ENCODE measurements around the gene CAGE1.

CAGE1 gene

GRCh38 chr6:7290079-7290478 is 99.5 kb downstream of the CAGE1 start:
- DNase-seq (ENCODE audit: low spot score), result no peak
- no peak overlapping the region for H3K23ac ChIP-seq (ENCODE audit: low read depth, low read length, poor library complexity)
- H2AFZ ChIP-seq (ENCODE audit: low read length), result no peak overlapping the region
- H3K4me3 ChIP-seq (ENCODE audit: low read length in 2 of 2), result no peak overlapping the region
- H4K91ac ChIP-seq (ENCODE audit: low read depth, low read length, poor library complexity), result no peak overlapping the region
- H3K4me1 ChIP-seq (ENCODE audit: control insufficient read depth in 2 of 2, insufficient read depth in 1 of 2, low read depth in 1 of 2, low read length in 2 of 2), result no peaks in the 10 kb centered on the region
- no peaks in the 10 kb centered on the region for H3K9me3 ChIP-seq (replicated peaks in 1 of 2; ENCODE audit: control insufficient read depth in 2 of 2, insufficient read depth in 1 of 2, low read depth in 1 of 2, low read length in 2 of 2)
- H3K4me2 ChIP-seq (ENCODE audit: insufficient read depth, low read length, poor library complexity, severe bottlenecking), result no peak overlapping the region
- H3K18ac ChIP-seq (ENCODE audit: low read length), result no peak overlapping the region
- H3K14ac ChIP-seq (ENCODE audit: low read length), result no peak overlapping the region
- WGBS, 2 donors (ENCODE audit: extremely low coverage in 2 of 2, insufficient read length in 2 of 2, insufficient replicate concordance in 1 of 2), result no CpG with 5 or more reads among the region's 1 CpG
- H2BK5ac ChIP-seq (ENCODE audit: low read length), result no peak overlapping the region
- no peak overlapping the region for H3K4ac ChIP-seq (ENCODE audit: low read length)
- no peaks in the 10 kb centered on the region for H3K79me1 ChIP-seq (ENCODE audit: low read depth, low read length)
- H2BK120ac ChIP-seq (ENCODE audit: low read depth, low read length), result no peak overlapping the region
- peaks cover 12 to 97% of the 10 kb centered on the region in 2 donors for H3K36me3 ChIP-seq (replicated peaks in 1 of 2; ENCODE audit: control insufficient read depth in 2 of 2, insufficient read depth in 2 of 2, low read length in 2 of 2)
- H2BK15ac ChIP-seq (ENCODE audit: low read length), result no peak overlapping the region
- no peaks in the 10 kb centered on the region for H3K27me3 ChIP-seq (ENCODE audit: control insufficient read depth in 3 of 3, insufficient read depth in 3 of 3, low read depth in 1 of 3, low read length in 3 of 3)
- H4K8ac ChIP-seq (ENCODE audit: low read depth, low read length), result no peak overlapping the region
- no peak overlapping the region for H2AK5ac ChIP-seq (ENCODE audit: low read depth, low read length)
- H2BK12ac ChIP-seq (ENCODE audit: low read length), result no peak overlapping the region
- H3K9ac ChIP-seq (ENCODE audit: low read depth, low read length, poor library complexity), result no peak overlapping the region
- H3K27ac ChIP-seq (replicated peaks; ENCODE audit: low read length), result no peak overlapping the region

DNA sequence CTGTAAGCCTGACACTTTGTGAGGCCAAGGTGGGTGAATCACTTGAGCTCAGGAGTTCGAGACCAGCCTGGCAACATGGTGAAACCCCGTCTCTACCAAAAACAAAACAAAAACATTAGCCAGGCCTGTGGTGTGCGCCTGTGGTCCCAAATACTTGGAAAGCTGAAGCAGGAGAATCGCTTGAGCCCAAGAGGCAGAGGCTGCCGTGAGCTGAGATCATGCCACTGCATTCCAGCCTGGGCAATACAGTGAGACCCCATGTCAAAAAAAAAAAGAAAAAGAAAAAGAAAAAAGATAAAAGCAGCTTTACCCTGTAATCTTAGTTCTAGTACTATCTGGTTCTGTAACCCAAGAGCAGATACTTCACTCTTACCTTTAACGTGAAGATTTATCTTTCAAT is 104.1 kb downstream of the CAGE1 start:
- no peak overlapping the region for H3K4me3 ChIP-seq (ENCODE audit: low read length in 2 of 2)
- no peak overlapping the region for H3K14ac ChIP-seq (ENCODE audit: low read length)

GRCh38 chr6:7283676-7284075 is 105.9 kb downstream of the CAGE1 start:
- Histone ChIP-seq H3K4me3 (ENCODE audit: low read length in 2 of 2) (no peak overlapping the region), H3K9ac (ENCODE audit: low read depth, low read length, poor library complexity) (no peak overlapping the region), H4K91ac (ENCODE audit: low read depth, low read length, poor library complexity) (no peak overlapping the region), H2AK5ac (ENCODE audit: low read depth, low read length) (no peak overlapping the region), H3K9me3 (replicated peaks in 1 of 2; ENCODE audit: control insufficient read depth in 2 of 2, insufficient read depth in 1 of 2, low read depth in 1 of 2, low read length in 2 of 2) (no peaks in the 10 kb centered on the region), H3K4me2 (ENCODE audit: insufficient read depth, low read length, poor library complexity, severe bottlenecking) (no peak overlapping the region), H3K27me3 (ENCODE audit: control insufficient read depth in 3 of 3, insufficient read depth in 3 of 3, low read depth in 1 of 3, low read length in 3 of 3) (no peaks in the 10 kb centered on the region), H2AFZ (ENCODE audit: low read length) (no peak overlapping the region), H2BK5ac (ENCODE audit: low read length) (no peak overlapping the region), H3K4me1 (ENCODE audit: control insufficient read depth in 2 of 2, insufficient read depth in 1 of 2, low read depth in 1 of 2, low read length in 2 of 2) (peaks cover 0 to under 1% of the 10 kb centered on the region in 2 donors), H2BK120ac (ENCODE audit: low read depth, low read length) (no peak overlapping the region), H3K14ac (ENCODE audit: low read length) (no peak overlapping the region), H3K4ac (ENCODE audit: low read length) (no peak overlapping the region), H3K79me1 (ENCODE audit: low read depth, low read length) (no peaks in the 10 kb centered on the region), H3K36me3 (replicated peaks in 1 of 2; ENCODE audit: control insufficient read depth in 2 of 2, insufficient read depth in 2 of 2, low read length in 2 of 2) (peaks cover 4 to 44% of the 10 kb centered on the region in 2 donors), H3K23ac (ENCODE audit: low read depth, low read length, poor library complexity) (no peak overlapping the region), H3K18ac (ENCODE audit: low read length) (no peak overlapping the region), H4K8ac (ENCODE audit: low read depth, low read length) (no peak overlapping the region), H3K27ac (replicated peaks; ENCODE audit: low read length) (no peak overlapping the region), H2BK15ac (ENCODE audit: low read length) (no peak overlapping the region), H2BK12ac (ENCODE audit: low read length) (no peak overlapping the region)
- no peak for DNase-seq (ENCODE audit: low spot score)
- WGBS, 2 donors (ENCODE audit: extremely low coverage in 2 of 2, insufficient read length in 2 of 2, insufficient replicate concordance in 1 of 2), result no CpG with 5 or more reads among the region's 2 CpGs

More for the DNA sequence above, 104.1 kb downstream of the CAGE1 start:
- H3K23ac ChIP-seq (ENCODE audit: low read depth, low read length, poor library complexity), result no peak overlapping the region
- no peak overlapping the region for H2AFZ ChIP-seq (ENCODE audit: low read length)
- H3K4me1 ChIP-seq (ENCODE audit: control insufficient read depth in 2 of 2, insufficient read depth in 1 of 2, low read depth in 1 of 2, low read length in 2 of 2), result no peaks in the 10 kb centered on the region
- no CpG with 5 or more reads among the region's 6 CpGs for WGBS, 2 donors (ENCODE audit: extremely low coverage in 2 of 2, insufficient read length in 2 of 2, insufficient replicate concordance in 1 of 2)
- H2BK120ac ChIP-seq (ENCODE audit: low read depth, low read length), result no peak overlapping the region
- no peak overlapping the region for H4K91ac ChIP-seq (ENCODE audit: low read depth, low read length, poor library complexity)
- H3K18ac ChIP-seq (ENCODE audit: low read length), result no peak overlapping the region
- H2AK5ac ChIP-seq (ENCODE audit: low read depth, low read length), result no peak overlapping the region
- no peak overlapping the region for H3K9ac ChIP-seq (ENCODE audit: low read depth, low read length, poor library complexity)
- no peaks in the 10 kb centered on the region for H3K79me1 ChIP-seq (ENCODE audit: low read depth, low read length)
- H4K8ac ChIP-seq (ENCODE audit: low read depth, low read length), result no peak overlapping the region
- no peak overlapping the region for H3K4me2 ChIP-seq (ENCODE audit: insufficient read depth, low read length, poor library complexity, severe bottlenecking)
- no peak overlapping the region for H3K4ac ChIP-seq (ENCODE audit: low read length)
- H3K9me3 ChIP-seq (replicated peaks in 1 of 2; ENCODE audit: control insufficient read depth in 2 of 2, insufficient read depth in 1 of 2, low read depth in 1 of 2, low read length in 2 of 2), result no peaks in the 10 kb centered on the region
- no peaks in the 10 kb centered on the region for H3K27me3 ChIP-seq (ENCODE audit: control insufficient read depth in 3 of 3, insufficient read depth in 3 of 3, low read depth in 1 of 3, low read length in 3 of 3)
- H2BK12ac ChIP-seq (ENCODE audit: low read length), result no peak overlapping the region
- H2BK5ac ChIP-seq (ENCODE audit: low read length), result no peak overlapping the region
- H2BK15ac ChIP-seq (ENCODE audit: low read length), result no peak overlapping the region
- no peak overlapping the region for H3K27ac ChIP-seq (replicated peaks; ENCODE audit: low read length)
- peaks cover 7 to 61% of the 10 kb centered on the region in 2 donors for H3K36me3 ChIP-seq (replicated peaks in 1 of 2; ENCODE audit: control insufficient read depth in 2 of 2, insufficient read depth in 2 of 2, low read length in 2 of 2)
- DNase-seq (ENCODE audit: low spot score), result no peak

DNA sequence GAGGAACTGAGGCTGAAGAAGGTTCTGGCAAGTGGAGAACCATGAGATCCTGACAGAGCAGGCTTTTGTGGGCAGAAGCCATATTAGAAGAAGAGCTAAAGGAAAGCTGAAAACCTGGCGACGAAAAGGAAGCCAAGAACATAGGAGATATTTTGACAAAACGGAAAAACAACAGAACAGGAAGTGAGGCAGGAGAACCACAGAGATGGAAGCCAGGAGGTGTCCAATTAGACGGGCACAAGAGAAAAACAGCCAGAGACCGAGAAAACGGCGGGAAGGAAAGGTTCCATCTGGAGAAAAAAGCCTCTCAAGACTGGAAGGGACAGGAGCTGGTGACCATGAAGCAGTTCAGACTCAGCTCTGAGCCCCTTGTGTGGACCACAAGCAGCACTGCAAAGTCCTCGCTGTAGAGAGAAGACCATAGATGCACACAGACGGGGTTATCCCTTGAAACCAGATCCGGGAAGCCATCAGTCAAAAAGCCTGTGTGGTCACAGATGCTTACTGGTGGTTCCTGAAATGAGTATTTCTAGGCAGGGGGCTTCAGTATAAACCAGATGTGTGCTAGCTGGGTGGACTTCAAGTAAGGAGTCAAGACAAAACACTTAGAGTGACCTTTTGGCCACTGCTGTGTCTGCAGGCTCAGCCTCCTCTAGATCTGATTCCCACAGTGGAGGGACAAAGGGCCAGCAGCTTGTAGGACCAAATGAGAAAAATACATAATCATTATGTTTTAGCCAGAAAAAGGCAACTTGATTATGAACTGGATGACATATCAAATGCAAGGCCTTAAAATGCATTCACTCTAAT is 107.2 kb downstream of the CAGE1 start:
- WGBS, 2 donors (ENCODE audit: extremely low coverage in 2 of 2, insufficient read length in 2 of 2, insufficient replicate concordance in 1 of 2), result no CpG with 5 or more reads among the region's 10 CpGs
- Histone ChIP-seq H3K4me1 (ENCODE audit: control insufficient read depth in 2 of 2, insufficient read depth in 1 of 2, low read depth in 1 of 2, low read length in 2 of 2) (peaks cover 0 to 2% of the 10 kb centered on the region in 2 donors), H3K4ac (ENCODE audit: low read length) (no peak overlapping the region), H4K91ac (ENCODE audit: low read depth, low read length, poor library complexity) (no peak overlapping the region), H3K4me2 (ENCODE audit: insufficient read depth, low read length, poor library complexity, severe bottlenecking) (no peak overlapping the region), H3K23ac (ENCODE audit: low read depth, low read length, poor library complexity) (no peak overlapping the region), H3K9ac (ENCODE audit: low read depth, low read length, poor library complexity) (no peak overlapping the region), H3K79me1 (ENCODE audit: low read depth, low read length) (no peaks in the 10 kb centered on the region), H3K27ac (replicated peaks; ENCODE audit: low read length) (no peak overlapping the region), H3K18ac (ENCODE audit: low read length) (no peak overlapping the region), H3K4me3 (ENCODE audit: low read length in 2 of 2) (no peak overlapping the region), H4K8ac (ENCODE audit: low read depth, low read length) (no peak overlapping the region), H2BK12ac (ENCODE audit: low read length) (no peak overlapping the region), H2BK5ac (ENCODE audit: low read length) (no peak overlapping the region), H2BK120ac (ENCODE audit: low read depth, low read length) (no peak overlapping the region), H2AFZ (ENCODE audit: low read length) (no peak overlapping the region), H3K9me3 (replicated peaks in 1 of 2; ENCODE audit: control insufficient read depth in 2 of 2, insufficient read depth in 1 of 2, low read depth in 1 of 2, low read length in 2 of 2) (no peaks in the 10 kb centered on the region), H2AK5ac (ENCODE audit: low read depth, low read length) (no peak overlapping the region), H3K36me3 (replicated peaks in 1 of 2; ENCODE audit: control insufficient read depth in 2 of 2, insufficient read depth in 2 of 2, low read length in 2 of 2) (peaks cover 4 to 30% of the 10 kb centered on the region in 2 donors), H3K27me3 (ENCODE audit: control insufficient read depth in 3 of 3, insufficient read depth in 3 of 3, low read depth in 1 of 3, low read length in 3 of 3) (no peaks in the 10 kb centered on the region), H2BK15ac (ENCODE audit: low read length) (no peak overlapping the region), H3K14ac (ENCODE audit: low read length) (no peak overlapping the region)
- DNase-seq (ENCODE audit: low spot score), result no peak

All from neuronal stem cell (in vitro differentiated cells).